Measurements from ENCODE around the gene SOCS1. TPM values are rescaled to one million over a fixed set of nuclear protein-coding genes. Genes with fewer than 3 reads are reported as not detected.
A peak's percentile ranks its signal among the peaks of the same experiment; 100 is the strongest.

Gene SOCS1
- 1.1 and 1.8 TPM in 2 replicates for total RNA-seq

GRCh38 chr16:11255737-11256660, at the start of gene SOCS1:
SOCS1 (minus strand) TSS chr16:11256204; CDS start chr16:11255478, 726 bp downstream.
- peak within 1 kb of the TSS; percentile 93 for H2AFZ ChIP-seq (ENCODE audit: low read length)
- H3K36me3 ChIP-seq (ENCODE audit: insufficient read depth, low read length): no peaks in the 10 kb centered on the region
- DNase-seq (ENCODE audit: insufficient read length, low spot score, missing footprints): peak; percentile 99
- no peaks in the 10 kb centered on the region for H3K79me2 ChIP-seq (ENCODE audit: insufficient read depth, low read length)
- no peaks in the 10 kb centered on the region for H3K9me3 ChIP-seq (ENCODE audit: low read depth, low read length)
- peak; percentile 53 for TF ChIP-seq CTCF (IDR thresholded peaks at IDR 0.05; ENCODE audit: extremely low read depth, low read depth, low read length)
- H4K20me1 ChIP-seq (ENCODE audit: insufficient read depth, low read length): peaks cover 11% of the 10 kb centered on the region
- H3K4me1 ChIP-seq (ENCODE audit: insufficient read depth, low read length): peaks cover 30% of the 10 kb centered on the region
- H3K27ac ChIP-seq (ENCODE audit: low read depth, low read length): peak within 1 kb of the TSS; percentile 89
- peak within 1 kb of the TSS; percentile 83 for H3K4me2 ChIP-seq (ENCODE audit: insufficient read depth, low read length)
- no peaks in the 10 kb centered on the region for H3K27me3 ChIP-seq (ENCODE audit: insufficient read depth, low read length)
- H3K4me3 ChIP-seq (ENCODE audit: insufficient read depth, low read length): peak within 1 kb of the TSS; percentile 92

GRCh38 chr16:11303405-11304138, 47.6 kb upstream of the SOCS1 start:
- Histone ChIP-seq H3K79me2 (ENCODE audit: insufficient read depth, low read length) (no peaks in the 10 kb centered on the region), H4K20me1 (ENCODE audit: insufficient read depth, low read length) (no peaks in the 10 kb centered on the region), H3K27ac (ENCODE audit: low read depth, low read length) (no peak overlapping the region), H3K27me3 (ENCODE audit: insufficient read depth, low read length) (no peaks in the 10 kb centered on the region), H3K4me3 (ENCODE audit: insufficient read depth, low read length) (no peak overlapping the region), H3K36me3 (ENCODE audit: insufficient read depth, low read length) (no peaks in the 10 kb centered on the region), H2AFZ (ENCODE audit: low read length) (no peak overlapping the region), H3K9me3 (ENCODE audit: low read depth, low read length) (no peaks in the 10 kb centered on the region), H3K4me1 (ENCODE audit: insufficient read depth, low read length) (no peaks in the 10 kb centered on the region), H3K4me2 (ENCODE audit: insufficient read depth, low read length) (no peak overlapping the region)
- no peak for DNase-seq (ENCODE audit: insufficient read length, low spot score, missing footprints)
- TF ChIP-seq CTCF (IDR thresholded peaks at IDR 0.05; ENCODE audit: extremely low read depth, low read depth, low read length): no peak

- no peaks in the 10 kb centered on the region for H4K20me1 ChIP-seq (ENCODE audit: insufficient read depth, low read length)
- no peaks in the 10 kb centered on the region for H3K9me3 ChIP-seq (ENCODE audit: low read depth, low read length)
- no peaks in the 10 kb centered on the region for H3K4me1 ChIP-seq (ENCODE audit: insufficient read depth, low read length)
- H3K36me3 ChIP-seq (ENCODE audit: insufficient read depth, low read length): no peaks in the 10 kb centered on the region
- H3K4me2 ChIP-seq (ENCODE audit: insufficient read depth, low read length): no peak overlapping the region
- H3K27me3 ChIP-seq (ENCODE audit: insufficient read depth, low read length): no peaks in the 10 kb centered on the region
- TF ChIP-seq CTCF (IDR thresholded peaks at IDR 0.05; ENCODE audit: extremely low read depth, low read depth, low read length): no peak
- DNase-seq (ENCODE audit: insufficient read length, low spot score, missing footprints): peak; percentile 29
- H3K4me3 ChIP-seq (ENCODE audit: insufficient read depth, low read length): no peak overlapping the region
- H3K27ac ChIP-seq (ENCODE audit: low read depth, low read length): no peak overlapping the region
- no peak overlapping the region for H2AFZ ChIP-seq (ENCODE audit: low read length)
- H3K79me2 ChIP-seq (ENCODE audit: insufficient read depth, low read length): no peaks in the 10 kb centered on the region
These were observed 47.0 kb upstream of the SOCS1 start for GRCh38 chr16:11302977-11303376.
